K562 (cell line): ENCODE results near the gene EPHX1. TPM values are rescaled to one million over a fixed set of nuclear protein-coding genes. Genes with fewer than 3 reads are reported as not detected.
A peak's percentile ranks its signal among the peaks of the same experiment; 100 is the strongest.

Source experiments
- ATAC-seq: fragments of 200-7000 bp; cut with Tn5 transposase; 3 replicates; pipeline ENCODE4 v1.9.1; 2020; ENCODE audit warnings: moderate library complexity
- BruUV-seq: library from RNA; stranded (reverse); fragments of 400-500 nt; replicated peaks from 2 replicates; lab custom pipeline; 2021; lab: Mats Ljungman, UMichigan
- CTCF ChIA-PET: fragments of 300-600 bp; formaldehyde crosslinking; extraction: SDS; loops from one replicate; lab custom pipeline; 2021; ENCODE audit warnings: low intra/inter-chr PET ratio; lab: Yijun Ruan, JAX
- POLR2A ChIA-PET: fragments of 300-600, 350-650 bp; sonication (Branson Sonifier 250); formaldehyde crosslinking; extraction: SDS; loops from one replicate; lab custom pipeline; 2021; ENCODE audit warnings: antibody characterized with exemption, inconsistent platforms; lab: Yijun Ruan, JAX
- DNase-seq, 4 experiments: peaks; one replicate each; pipeline versions ENCODE4 v3.0.0 to v3.0.0-alpha.2; 2011 to 2018; ENCODE audit warnings: low spot score in 3 of 4, mixed read lengths in 3 of 4; ENCODE audit errors: extremely low read depth in 1 of 4
- FAIRE-seq: peaks from 2 replicates; lab custom pipeline; 2011; peaks lifted over from hg19 to GRCh38; lab: Jason Lieb, UNC
- H2AFZ ChIP-seq: 2 replicates; pipeline ENCODE4 v1.6.0; 2011; ENCODE audit warnings: low read depth, low read length, control low read depth, inconsistent platforms
- H3K27ac ChIP-seq: fragments of 200-600 bp; 3 replicates; pipeline ENCODE4 v1.8.0; 2011; ENCODE audit warnings: low read depth, mild to moderate bottlenecking, control low read depth, inconsistent platforms, low read length, moderate library complexity, mixed read lengths; ENCODE audit errors: extremely low read depth
- H3K27me3 ChIP-seq, 2 experiments: fragments of 300-600 bp in 1 of 2; 2 replicates in 1 of 2; 3 replicates in 1 of 2; pipeline versions ENCODE4 v1.6.0 to v1.8.0; 2011; ENCODE audit warnings: inconsistent platforms in 2 of 2, low read length in 2 of 2, mild to moderate bottlenecking in 1 of 2, mixed read lengths in 1 of 2, moderate library complexity in 1 of 2; ENCODE audit not compliant: control insufficient read depth in 2 of 2, insufficient read depth in 2 of 2
- H3K36me3 ChIP-seq: fragments of 300-600 bp; 3 replicates; pipeline ENCODE4 v1.8.0; 2011; ENCODE audit warnings: mild to moderate bottlenecking, low read length, inconsistent platforms; ENCODE audit not compliant: control insufficient read depth, insufficient read depth
- H3K4me1 ChIP-seq, 2 experiments: fragments of 200-600 bp in 1 of 2; replicated peaks in 1 of 2; 2 replicates in 1 of 2; 3 replicates in 1 of 2; pipeline versions ENCODE4 v1.5.1 to v1.8.0; 2011; ENCODE audit warnings: inconsistent platforms in 2 of 2, low read length in 2 of 2, mild to moderate bottlenecking in 1 of 2, mixed read lengths in 1 of 2, moderate library complexity in 1 of 2; ENCODE audit not compliant: control insufficient read depth in 2 of 2, insufficient read depth in 2 of 2
- H3K4me2 ChIP-seq: 2 replicates; pipeline ENCODE4 v1.6.1; 2011; ENCODE audit warnings: low read length, control low read depth, inconsistent platforms, mixed read lengths; ENCODE audit not compliant: insufficient read depth
- H3K4me3 ChIP-seq: fragments of 200-600 bp; sonication (generic), shearing (Covaris generic); 2 replicates; pipeline ENCODE4 v1.5.1; 2016; ENCODE audit warnings: control low read depth, inconsistent platforms
- H3K79me2 ChIP-seq: fragments of 200-600 bp; 3 replicates; pipeline ENCODE4 v1.8.0; 2011; ENCODE audit warnings: low read length, inconsistent platforms; ENCODE audit not compliant: control insufficient read depth, insufficient read depth
- H3K9ac ChIP-seq, 2 experiments: 2 replicates each; pipeline versions ENCODE4 v1.6.0 to v1.6.1; 2011; ENCODE audit warnings: low read depth in 2 of 2, low read length in 2 of 2, control low read depth in 1 of 2, inconsistent platforms in 1 of 2, mild to moderate bottlenecking in 1 of 2, mixed read lengths in 1 of 2; ENCODE audit not compliant: insufficient read depth in 1 of 2
- H3K9me1 ChIP-seq: one replicate; pipeline ENCODE4 v1.6.0; 2011; ENCODE audit warnings: inconsistent platforms, mild to moderate bottlenecking, low read length, moderate library complexity; ENCODE audit not compliant: control insufficient read depth, insufficient read depth
- H3K9me3 ChIP-seq: replicated peaks from 2 replicates; pipeline ENCODE4 v1.5.1; 2011; ENCODE audit warnings: low read depth, low read length, inconsistent platforms; ENCODE audit not compliant: control insufficient read depth, insufficient read depth
- H4K20me1 ChIP-seq: replicated peaks from 2 replicates; pipeline ENCODE4 v1.6.1; 2011; ENCODE audit warnings: low read length, inconsistent platforms, mixed read lengths; ENCODE audit not compliant: control insufficient read depth, insufficient read depth
- CTBP1 ChIP-seq: fragments of 450-650 bp; IDR thresholded peaks from 2 replicates; pipeline ENCODE4 v1.6.1; 2016; ENCODE audit warnings: borderline replicate concordance
- KDM5B ChIP-seq: fragments of 200-600 bp; sonication (generic); IDR thresholded peaks from 2 replicates; pipeline ENCODE4 v1.6.1; 2012; ENCODE audit warnings: low read depth, mild to moderate bottlenecking, moderate library complexity, low read length, control low read depth, inconsistent platforms; ENCODE audit not compliant: insufficient replicate concordance
- MYC ChIP-seq, 2 experiments: fragments of 250-450 bp in 1 of 2; sonication (Bioruptor Pico) in 1 of 2; IDR thresholded peaks; 2 replicates each; pipeline versions ENCODE4 v1.5.1 to v1.6.1; 2012 to 2021; ENCODE audit warnings: low read depth in 2 of 2, borderline replicate concordance in 1 of 2, improper control_type of control experiment in 1 of 2, low read length in 1 of 2, mild to moderate bottlenecking in 1 of 2, moderate library complexity in 1 of 2
- PTRF ChIP-seq: fragments of 450-650 bp; IDR thresholded peaks from 2 replicates; pipeline ENCODE4 v1.6.1; 2016; ENCODE audit warnings: mild to moderate bottlenecking, missing genetic modification characterization, missing compliant biosample characterization
- RFX7 ChIP-seq: fragments of 250-450 bp; sonication (Bioruptor Pico); IDR thresholded peaks from 2 replicates; pipeline ENCODE4 v1.5.1; 2021; ENCODE audit warnings: mild to moderate bottlenecking
- SIN3B ChIP-seq: fragments of 450-650 bp; IDR thresholded peaks from 2 replicates; pipeline ENCODE4 v1.6.1; 2017; ENCODE audit warnings: low read depth, mild to moderate bottlenecking, moderate library complexity
- SMAD3 ChIP-seq: fragments of 450-650 bp; formaldehyde crosslinking; conservative IDR thresholded peaks from 2 replicates; pipeline ENCODE4 v1.4.0; 2020; ENCODE audit warnings: mild to moderate bottlenecking
- SMAD4 ChIP-seq: fragments of 250-450 bp; sonication (Bioruptor Pico); conservative IDR thresholded peaks from 2 replicates; pipeline ENCODE4 v1.8.0; 2021; ENCODE audit warnings: inconsistent platforms, mild to moderate bottlenecking, moderate library complexity
- SREBF1 ChIP-seq: fragments of 150-350 bp; IDR thresholded peaks from 2 replicates; pipeline ENCODE4 v1.6.1; 2014; ENCODE audit warnings: antibody characterized with exemption, low read depth, low read length, borderline replicate concordance
- ZKSCAN8 ChIP-seq: fragments of 200-800 bp; sonication (Bioruptor generic); IDR thresholded peaks from 2 replicates; pipeline ENCODE4 v1.6.1; 2016; ENCODE audit warnings: missing genetic modification characterization, missing compliant biosample characterization
- ZNF174 ChIP-seq: fragments of 250-450 bp; sonication (Bioruptor Pico); IDR thresholded peaks from 2 replicates; pipeline ENCODE4 v1.4.0; 2020; ENCODE audit warnings: mild to moderate bottlenecking
- WGBS: fragments of 100-300 bp; shearing (Covaris generic); methylation state at CpG from one replicate; pipeline ENCODE4 v1.1.6; 2016; ENCODE audit warnings: low coverage, mixed read lengths; ENCODE audit not compliant: insufficient coverage; ENCODE audit errors: missing lambda C conversion rate; 5-methylcytosine and 5-hydroxymethylcytosine counted together
- in situ Hi-C: fragments of 300-500 bp; cut with MboI; formaldehyde crosslinking; loops from 4 replicates; pipeline ENCODE4 v1.15.0; 2018; ENCODE audit warnings: inconsistent platforms, mixed read lengths
- intact Hi-C: fragments of 100-400 bp; cut with micrococcal nuclease; formaldehyde crosslinking; loops from 2 replicates; pipeline ENCODE4 v1.14.2; 2022
- polyA plus RNA-seq, 8 experiments: library from polyadenylated mRNA; depleted of rRNA in 4 of 8; stranded (reverse) in 5 of 8; unstranded in 3 of 8; fragments of >200 nt; fragmentation: Nextera tagmentation in 2 of 8; fragmentation: Illumina TruSeq in 1 of 8; extraction: Ambion mirVana in 2 of 8; extraction: Trizol in 1 of 8; gene quantifications; 2 replicates each; pipeline versions ENCODE4 v1.2.1 to v1.2.3, GENCODE V29; 2011 to 2014; ENCODE audit warnings: inconsistent platforms in 1 of 8, missing spikeins in 1 of 8
- total RNA-seq, 7 experiments: library from RNA; depleted of rRNA in 6 of 7; stranded (reverse); fragments of >200 nt in 6 of 7; fragmentation: Illumina TruSeq in 2 of 7; extraction: Trizol in 2 of 7; gene quantifications; 2 replicates each; pipeline versions ENCODE4 v1.2.1 to v1.2.3, GENCODE V29; 2011 to 2021; ENCODE audit warnings: low replicate concordance in 1 of 7
- TF ChIP-seq, protein P1 (sequence below): fragments of 250-450 bp; sonication (Bioruptor Pico); IDR thresholded peaks from 2 replicates; pipeline ENCODE4 v1.4.0; 2020; ENCODE audit warnings: borderline replicate concordance
- TF ChIP-seq, protein P2 (sequence below): fragments of 450-650 bp; IDR thresholded peaks from 2 replicates; pipeline ENCODE4 v1.6.1; 2016; ENCODE audit warnings: missing biosample characterization, missing genetic modification characterization

EPHX1 gene
- total and polyA plus RNA-seq, 9 of the 15 experiments (the other 6 are each of a cell fraction or from before 2014, with no cell fraction given), result 0.21 to 27.0 (median 6.7) TPM

DNA sequence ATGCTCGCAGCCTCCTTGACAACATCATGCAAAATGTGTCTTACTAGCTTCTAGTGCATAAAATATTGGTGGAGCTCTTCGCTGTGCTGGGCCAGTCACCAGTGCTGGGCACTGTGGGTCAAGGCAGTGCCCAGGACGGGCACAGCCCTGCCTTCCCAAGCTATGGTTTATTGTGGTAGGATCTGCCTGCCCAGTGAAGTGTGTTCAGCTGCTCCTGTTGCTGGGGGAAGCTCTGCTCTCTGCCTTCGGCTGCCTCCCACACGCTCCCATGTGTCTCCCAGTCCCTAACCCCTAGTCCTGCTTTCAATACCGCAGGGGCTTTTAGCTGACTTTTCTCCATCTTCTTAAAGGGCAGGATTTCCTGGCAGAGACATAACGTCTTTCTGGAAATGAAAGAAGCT is 15.7 kb downstream of the EPHX1 start:
- no peak for DNase-seq
- Histone ChIP-seq H3K9ac (peak overlapping the region in 1 of 2 experiments; percentile 81; a peak in 2 of 4 replicates), H2AFZ (no peak overlapping the region), H3K4me3 (no peak overlapping the region)
- POLR2A ChIA-PET, result interaction anchor here (0.5 to 2.2 kb wide), 4 partner anchors 12 to 47 kb away, joined by 3 to 8 read pairs (median 7); partner anchors contain the start of gene SRP9
- TF ChIP-seq PTRF (tag) (no peak), KDM5B (peak; percentile 16)
- TF ChIP-seq, all 486 proteins: peak for 1
- peaks cover 5% of the 10 kb centered on the region for H3K9me1 ChIP-seq
- no peaks in the 10 kb centered on the region; the same call in none of the 2 replicates for H4K20me1 ChIP-seq
- WGBS, result 42% methylated on average over 7 of the region's 7 CpGs
- H3K4me1 ChIP-seq, result peaks cover 24 to 40% of the 10 kb centered on the region in 2 experiments; a peak in 4 of 5 replicates
- BruUV-seq, result no TSS peak
- H3K27me3 ChIP-seq, result no peaks in the 10 kb centered on the region
- H3K27ac ChIP-seq, result no peak overlapping the region
- in situ Hi-C loops, result no loop called here
- ATAC-seq (peak; percentile 12; the same call in 2 of the 3 replicates), FAIRE-seq (peak; percentile 35)
- no peaks in the 10 kb centered on the region for H3K36me3 ChIP-seq
- intact Hi-C loops, result no loop called here
- CTCF ChIA-PET, result no interaction called here
- no peaks in the 10 kb centered on the region for H3K79me2 ChIP-seq
- H3K4me2 ChIP-seq, result no peak overlapping the region; the same call in 1 of the 2 replicates
- H3K9me3 ChIP-seq, result no peaks in the 10 kb centered on the region

DNA sequence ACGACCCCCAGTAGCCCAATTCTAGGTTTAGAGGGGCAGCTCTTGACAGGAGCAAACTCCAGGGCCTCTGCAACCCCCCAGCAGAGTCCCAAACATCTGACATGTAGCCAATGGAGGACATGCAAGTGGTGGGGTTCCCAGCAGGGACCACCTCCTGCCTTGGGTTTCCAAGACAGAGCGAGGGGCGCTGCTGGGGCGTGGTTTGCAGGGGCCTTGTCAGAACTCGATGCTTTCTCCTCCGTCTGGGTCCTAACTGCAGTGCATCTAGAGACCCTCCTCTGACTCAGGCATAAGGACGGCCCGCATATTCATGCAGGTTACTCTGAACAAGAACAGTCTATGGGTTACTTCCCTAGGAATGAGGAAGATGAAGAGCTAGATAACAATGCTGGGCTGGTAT is 17.2 kb downstream of the EPHX1 start:
- Histone ChIP-seq H3K9me3 (no peaks in the 10 kb centered on the region), H3K36me3 (0 out of 3 replicates have a peak, but pooled peaks cover 2% of the 10 kb centered on the region), H2AFZ (no peak overlapping the region), H3K9ac (peak overlapping the region in 1 of 2 experiments; percentile 56; a peak in 1 of 4 replicates), H3K27ac (no peak overlapping the region), H3K27me3 (no peaks in the 10 kb centered on the region), H4K20me1 (no peaks in the 10 kb centered on the region; the same call in none of the 2 replicates), H3K9me1 (peaks cover 5% of the 10 kb centered on the region), H3K79me2 (no peaks in the 10 kb centered on the region), H3K4me2 (no peak overlapping the region), H3K4me1 (peaks cover 24 to 40% of the 10 kb centered on the region in 2 experiments; a peak in 4 of 5 replicates), H3K4me3 (no peak overlapping the region)
- DNase-seq (no peak), ATAC-seq (no peak), FAIRE-seq (no peak)
- in situ Hi-C loops (no loop called here), intact Hi-C loops (no loop called here)
- WGBS, result 36% methylated on average over 8 of the region's 8 CpGs
- no TSS peak for BruUV-seq
- ChIA-PET POLR2A (interaction anchor here (0.7 to 1.1 kb wide), 3 partner anchors 8 to 11 kb away, joined by 3 read pairs; no protein-coding TSS in a partner anchor), CTCF (no interaction called here)
- no peak for TF ChIP-seq ZKSCAN8 (CRISPR knock-in tag)
- TF ChIP-seq SIN3B, result no peak
- TF ChIP-seq SMAD3, result no peak
- TF ChIP-seq MYC (IDR thresholded peaks at IDR 0.05; ENCODE audit: low read depth, low read length), result no peak
- no peak for TF ChIP-seq MYC (CRISPR knock-in tag; IDR thresholded peaks at IDR 0.05; ENCODE audit: borderline replicate concordance, low read depth)
- peak; percentile 27; the same call in 1 of the 2 replicates for TF ChIP-seq CTBP1
- no peak for TF ChIP-seq SREBF1
- no peak for TF ChIP-seq RFX7 (CRISPR knock-in tag)
- no peak for TF ChIP-seq SMAD4 (CRISPR knock-in tag)
- no peak for TF ChIP-seq ZNF174 (CRISPR knock-in tag)
- TF ChIP-seq, protein P1, sequence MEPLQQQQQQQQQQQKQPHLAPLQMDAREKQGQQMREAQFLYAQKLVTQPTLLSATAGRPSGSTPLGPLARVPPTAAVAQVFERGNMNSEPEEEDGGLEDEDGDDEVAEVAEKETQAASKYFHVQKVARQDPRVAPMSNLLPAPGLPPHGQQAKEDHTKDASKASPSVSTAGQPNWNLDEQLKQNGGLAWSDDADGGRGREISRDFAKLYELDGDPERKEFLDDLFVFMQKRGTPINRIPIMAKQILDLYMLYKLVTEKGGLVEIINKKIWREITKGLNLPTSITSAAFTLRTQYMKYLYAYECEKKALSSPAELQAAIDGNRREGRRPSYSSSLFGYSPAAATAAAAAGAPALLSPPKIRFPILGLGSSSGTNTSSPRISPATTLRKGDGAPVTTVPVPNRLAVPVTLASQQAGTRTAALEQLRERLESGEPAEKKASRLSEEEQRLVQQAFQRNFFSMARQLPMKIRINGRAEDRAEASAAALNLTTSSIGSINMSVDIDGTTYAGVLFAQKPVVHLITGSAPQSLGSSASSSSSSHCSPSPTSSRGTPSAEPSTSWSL (CRISPR knock-in tag), result no peak
- TF ChIP-seq, protein P2, sequence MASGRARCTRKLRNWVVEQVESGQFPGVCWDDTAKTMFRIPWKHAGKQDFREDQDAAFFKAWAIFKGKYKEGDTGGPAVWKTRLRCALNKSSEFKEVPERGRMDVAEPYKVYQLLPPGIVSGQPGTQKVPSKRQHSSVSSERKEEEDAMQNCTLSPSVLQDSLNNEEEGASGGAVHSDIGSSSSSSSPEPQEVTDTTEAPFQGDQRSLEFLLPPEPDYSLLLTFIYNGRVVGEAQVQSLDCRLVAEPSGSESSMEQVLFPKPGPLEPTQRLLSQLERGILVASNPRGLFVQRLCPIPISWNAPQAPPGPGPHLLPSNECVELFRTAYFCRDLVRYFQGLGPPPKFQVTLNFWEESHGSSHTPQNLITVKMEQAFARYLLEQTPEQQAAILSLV, result no peak
